Stomach (tissue), 9 donors: ENCODE data around the gene ANK2. TPM values are rescaled to one million over a fixed set of nuclear protein-coding genes. Genes with fewer than 3 reads are reported as not detected.

Experiments used
- DNase-seq, 2 donors: peaks; one replicate each; pipeline versions ENCODE4 v3.0.0 to v3.0.0-alpha.2; 2013 to 2019
- H3K27ac ChIP-seq, 5 donors: fragments of 200-600 bp in 4 of 5; sonication (generic) in 4 of 5; one replicate each; pipeline ENCODE4 v1.5.1; 2013 to 2019; ENCODE audit warnings: mild to moderate bottlenecking in 1 of 5, moderate library complexity in 1 of 5
- H3K27me3 ChIP-seq, 3 donors: fragments of 200-600 bp; sonication (generic); one replicate each; pipeline ENCODE4 v1.5.1; 2017 to 2019; ENCODE audit warnings: mixed run types in 1 of 3
- H3K36me3 ChIP-seq, 4 donors: fragments of 200-600 bp; sonication (generic); 1 replicate in 3 of 4; 2 replicates in 1 of 4; pipeline ENCODE4 v1.5.1; 2016 to 2019
- H3K4me1 ChIP-seq, 4 donors: fragments of 200-600 bp; sonication (generic); one replicate each; pipeline ENCODE4 v1.5.1; 2016 to 2019
- H3K4me3 ChIP-seq, 4 donors: fragments of 200-600 bp; sonication (generic) in 3 of 4; one replicate each; pipeline ENCODE4 v1.5.1; 2016 to 2019; ENCODE audit warnings: mild to moderate bottlenecking in 1 of 4
- H3K9me3 ChIP-seq, 4 donors: fragments of 200-600 bp; sonication (generic); one replicate each; pipeline ENCODE4 v1.5.1; 2016 to 2019
- EP300 ChIP-seq: sonication (generic); formaldehyde crosslinking; IDR thresholded peaks from one replicate; pipeline ENCODE4 v1.6.1; 2017; ENCODE audit warnings: antibody characterized with exemption
- POLR2A ChIP-seq, 4 donors: fragments of 450-650 bp; IDR thresholded peaks; one replicate each; pipeline ENCODE4 v1.6.1; 2016; ENCODE audit warnings: antibody characterized with exemption in 4 of 4, control low read depth in 2 of 4, mild to moderate bottlenecking in 1 of 4, moderate library complexity in 1 of 4
- POLR2AphosphoS5 ChIP-seq, 3 donors: sonication (generic); formaldehyde crosslinking; IDR thresholded peaks; one replicate each; pipeline ENCODE4 v1.6.1; 2016; ENCODE audit warnings: antibody characterized with exemption in 3 of 3
- WGBS, 5 donors: extraction: QIAGEN DNeasy Blood & Tissue Kit in 3 of 5; methylation state at CpG; one replicate each; pipeline versions ENCODE4 v1.1.5 to v1.1.7; 2013 to 2018; 5-methylcytosine and 5-hydroxymethylcytosine counted together
- intact Hi-C: fragments of 100-400 bp; cut with DNase I; formaldehyde crosslinking; loops from one replicate; pipeline ENCODE4 v1.15.1; 2023; ENCODE audit warnings: low total_unique reads
- polyA plus RNA-seq, 3 donors: library from polyadenylated mRNA; stranded (reverse); fragments of 200-250 nt; gene quantifications; one replicate each; pipeline ENCODE4 v1.2.3, GENCODE V29; 2013
- total RNA-seq, 5 donors: library from RNA; depleted of rRNA; stranded (reverse); fragments of >200 nt; gene quantifications; one replicate each; pipeline versions ENCODE4 v1.1.0 to v1.2.3, GENCODE V29; 2014 to 2016
- TF ChIP-seq, protein P1 (sequence below), 7 experiments: fragments of 450-650 bp in 4 of 7; fragments of 200-600 bp in 3 of 7; sonication (generic) in 3 of 7; IDR thresholded peaks; one replicate each; pipeline ENCODE4 v1.5.1; 2016 to 2019; ENCODE audit warnings: antibody characterized with exemption in 7 of 7, control low read depth in 2 of 7, mild to moderate bottlenecking in 1 of 7
- donor health status: healthy with polysubstance abuse.
- donor health status: Bipolar disorder and iron deficiency.
- donor health status: healthy.

Gene ANK2
- total and polyA plus RNA-seq, 8 donors = 1.9 to 123 (median 13.8) TPM

DNA sequence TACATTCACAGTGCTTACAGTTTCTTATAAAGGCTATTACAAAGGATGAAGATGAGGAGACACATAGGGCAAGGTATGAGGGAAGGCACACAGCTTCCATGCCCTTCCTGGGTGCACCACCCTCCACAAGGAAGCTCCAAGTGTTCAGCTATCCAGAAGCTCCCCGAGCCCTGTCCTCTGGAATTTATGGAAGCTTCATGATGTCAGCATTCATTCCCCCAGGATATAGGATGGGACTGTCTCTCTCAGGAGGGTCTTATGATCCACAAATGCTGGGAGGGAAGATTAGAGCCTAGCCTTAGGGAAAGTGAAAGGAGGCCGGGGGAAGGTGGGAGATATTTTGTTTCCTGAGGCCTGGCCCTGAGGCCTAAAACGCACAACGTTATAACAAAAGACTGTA lies 236.0 kb downstream of the ANK2 start:
- DNase-seq = no peak
- Histone ChIP-seq H3K4me3 (no peak overlapping the region), H3K9me3 (no peaks in the 10 kb centered on the region), H3K27ac (no peak overlapping the region), H3K27me3 (no peaks in the 10 kb centered on the region), H3K4me1 (no peaks in the 10 kb centered on the region), H3K36me3 (peaks cover 0 to 7% (median 3%) of the 10 kb centered on the region in 4 donors)
- 83 to 93% (median 89%) methylated on average over 4 of the region's 4 CpGs for WGBS, 5 donors
- TF ChIP-seq EP300 (no peak), POLR2A (IDR thresholded peaks at IDR 0.05) (no peak), POLR2AphosphoS5 (IDR thresholded peaks at IDR 0.05) (no peak)
- TF ChIP-seq, protein P1, sequence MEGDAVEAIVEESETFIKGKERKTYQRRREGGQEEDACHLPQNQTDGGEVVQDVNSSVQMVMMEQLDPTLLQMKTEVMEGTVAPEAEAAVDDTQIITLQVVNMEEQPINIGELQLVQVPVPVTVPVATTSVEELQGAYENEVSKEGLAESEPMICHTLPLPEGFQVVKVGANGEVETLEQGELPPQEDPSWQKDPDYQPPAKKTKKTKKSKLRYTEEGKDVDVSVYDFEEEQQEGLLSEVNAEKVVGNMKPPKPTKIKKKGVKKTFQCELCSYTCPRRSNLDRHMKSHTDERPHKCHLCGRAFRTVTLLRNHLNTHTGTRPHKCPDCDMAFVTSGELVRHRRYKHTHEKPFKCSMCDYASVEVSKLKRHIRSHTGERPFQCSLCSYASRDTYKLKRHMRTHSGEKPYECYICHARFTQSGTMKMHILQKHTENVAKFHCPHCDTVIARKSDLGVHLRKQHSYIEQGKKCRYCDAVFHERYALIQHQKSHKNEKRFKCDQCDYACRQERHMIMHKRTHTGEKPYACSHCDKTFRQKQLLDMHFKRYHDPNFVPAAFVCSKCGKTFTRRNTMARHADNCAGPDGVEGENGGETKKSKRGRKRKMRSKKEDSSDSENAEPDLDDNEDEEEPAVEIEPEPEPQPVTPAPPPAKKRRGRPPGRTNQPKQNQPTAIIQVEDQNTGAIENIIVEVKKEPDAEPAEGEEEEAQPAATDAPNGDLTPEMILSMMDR (IDR thresholded peaks at IDR 0.05) = no peak
- intact Hi-C loops = no loop called here

DNA sequence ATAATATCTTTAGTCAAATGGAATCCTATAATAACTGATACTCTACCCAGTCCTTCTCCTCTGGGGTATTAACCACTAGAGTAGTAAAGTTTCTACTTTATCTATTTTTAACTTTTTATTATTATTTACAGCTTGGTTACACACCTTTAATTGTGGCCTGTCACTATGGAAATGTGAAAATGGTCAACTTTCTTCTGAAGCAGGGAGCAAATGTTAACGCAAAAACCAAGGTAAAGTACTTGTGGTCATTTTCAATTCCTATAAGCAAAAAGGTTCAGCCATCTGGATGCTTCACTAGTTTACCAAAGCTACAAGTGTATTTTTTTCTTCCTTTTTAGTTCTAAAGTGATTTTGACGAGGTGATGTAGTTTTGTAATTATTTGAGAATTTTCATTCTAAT lies 238.8 kb downstream of the ANK2 start:
- TF ChIP-seq POLR2A (IDR thresholded peaks at IDR 0.05) (no peak), POLR2AphosphoS5 (IDR thresholded peaks at IDR 0.05) (no peak)
- TF ChIP-seq, protein P1 (IDR thresholded peaks at IDR 0.05) = no peak

DNA sequence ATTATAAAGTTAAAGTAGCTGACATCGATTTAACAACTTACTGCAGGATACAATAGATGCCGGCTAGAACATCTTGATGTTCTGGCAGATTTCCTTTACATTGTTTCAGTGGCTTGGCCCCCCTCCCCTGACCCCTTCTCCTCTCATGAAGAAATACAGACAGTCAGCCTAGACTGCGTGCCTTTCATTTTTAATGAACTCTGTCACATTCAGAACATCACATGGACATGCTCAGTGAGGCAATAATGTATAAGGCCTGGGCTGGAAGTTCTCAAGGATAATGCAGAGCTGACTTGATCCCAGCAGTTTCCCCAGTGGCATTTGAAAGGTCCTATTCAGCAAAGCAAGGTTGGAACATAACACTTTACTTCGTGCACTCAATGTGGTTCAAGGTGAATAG lies 239.2 kb downstream of the ANK2 start:
- no peak overlapping the region for H3K27ac ChIP-seq
- intact Hi-C loops = no loop called here
- TF ChIP-seq POLR2AphosphoS5 (IDR thresholded peaks at IDR 0.05) (no peak), POLR2A (IDR thresholded peaks at IDR 0.05) (no peak), EP300 (no peak)
- TF ChIP-seq, protein P1 (IDR thresholded peaks at IDR 0.05) = no peak
- H3K9me3 ChIP-seq = no peaks in the 10 kb centered on the region
- no peaks in the 10 kb centered on the region for H3K36me3 ChIP-seq
- DNase-seq = peak in 1 of 2 donors; percentile 8
- peaks cover 0 to 22% (median 0%) of the 10 kb centered on the region in 4 donors for H3K4me1 ChIP-seq
- WGBS, 5 donors = 85 to 91% (median 86%) methylated on average over 4 of the region's 4 CpGs
- H3K4me3 ChIP-seq = no peak overlapping the region
- H3K27me3 ChIP-seq = no peaks in the 10 kb centered on the region

More for the DNA sequence above, 238.8 kb downstream of the ANK2 start:
- 83 to 90% (median 86%) methylated on average over 2 of the region's 2 CpGs for WGBS, 5 donors
- Histone ChIP-seq H3K4me3 (no peak overlapping the region), H3K9me3 (no peaks in the 10 kb centered on the region), H3K4me1 (peaks cover 0 to 19% (median 0%) of the 10 kb centered on the region in 4 donors), H3K27me3 (no peaks in the 10 kb centered on the region), H3K36me3 (no peaks in the 10 kb centered on the region), H3K27ac (no peak overlapping the region)
- intact Hi-C loops = no loop called here
- no peak for DNase-seq

DNA sequence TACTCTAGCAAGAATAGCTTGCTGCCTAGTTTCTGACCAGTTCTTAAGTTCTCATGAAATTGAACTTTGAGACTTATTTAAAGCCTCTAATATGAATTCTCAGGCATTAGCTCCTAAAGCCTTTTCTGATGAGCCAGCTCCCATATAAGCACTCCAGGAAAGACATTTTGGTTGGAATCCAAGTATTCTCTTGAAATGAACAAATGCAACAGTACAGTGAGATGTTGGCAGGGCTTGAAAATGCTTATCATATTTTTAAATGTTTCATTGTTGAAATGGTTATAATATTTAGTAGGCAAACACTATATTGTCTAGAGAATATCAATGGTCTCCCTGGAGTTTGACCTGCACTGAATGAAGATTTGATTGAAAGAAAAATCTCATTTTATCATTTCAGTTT lies 240.3 kb downstream of the ANK2 start:
- no peak overlapping the region for H3K4me3 ChIP-seq
- intact Hi-C loops = no loop called here
- H3K36me3 ChIP-seq = no peaks in the 10 kb centered on the region
- no peaks in the 10 kb centered on the region for H3K27me3 ChIP-seq
- DNase-seq = peak in 1 of 2 donors; percentile 28
- no peak overlapping the region for H3K27ac ChIP-seq
- TF ChIP-seq EP300 (no peak), POLR2AphosphoS5 (IDR thresholded peaks at IDR 0.05) (no peak), POLR2A (IDR thresholded peaks at IDR 0.05) (no peak)
- TF ChIP-seq, protein P1 (IDR thresholded peaks at IDR 0.05) = no peak
- peaks cover 0 to 30% (median 0%) of the 10 kb centered on the region in 4 donors for H3K4me1 ChIP-seq
- no peaks in the 10 kb centered on the region for H3K9me3 ChIP-seq
